Right atrium auricular region (tissue), 2 donors: ENCODE results near the gene AKR7A2. TPM values are rescaled to one million over a fixed set of nuclear protein-coding genes. Genes with fewer than 3 reads are reported as not detected.

Source experiments
- DNase-seq: peaks from one replicate; pipeline ENCODE4 v3.0.0-alpha.2; 2019; ENCODE audit warnings: low spot score
- H3K27ac ChIP-seq, 2 donors: fragments of 200-600 bp; sonication (generic); 1 replicate in 1 of 2; 2 replicates in 1 of 2; pipeline ENCODE4 v1.5.1; 2016 to 2019
- H3K27me3 ChIP-seq, 2 donors: fragments of 200-600 bp; sonication (generic); one replicate each; pipeline versions ENCODE4 v1.5.1 to v1.6.0; 2017 to 2019
- H3K36me3 ChIP-seq: fragments of 200-600 bp; sonication (generic); one replicate; pipeline ENCODE4 v1.5.1; 2016
- H3K4me1 ChIP-seq, 2 donors: fragments of 200-600 bp; sonication (generic); one replicate each; pipeline versions ENCODE4 v1.5.1 to v1.6.0; 2017 to 2019
- H3K4me3 ChIP-seq, 2 donors: fragments of 200-600 bp; sonication (generic); 1 replicate in 1 of 2; 2 replicates in 1 of 2; pipeline ENCODE4 v1.5.1; 2017 to 2019; ENCODE audit warnings: mild to moderate bottlenecking in 1 of 2, moderate library complexity in 1 of 2
- H3K9me3 ChIP-seq, 2 donors: fragments of 200-600 bp; sonication (generic); one replicate each; pipeline ENCODE4 v1.5.1; 2019
- total RNA-seq, 2 donors: library from RNA; depleted of rRNA; stranded (reverse); fragments of >200 nt; gene quantifications; one replicate each; pipeline ENCODE4 v1.1.0, GENCODE V29; 2016
- TF ChIP-seq, protein P1 (sequence below), 2 donors: fragments of 200-600 bp; sonication (generic); IDR thresholded peaks; one replicate each; pipeline ENCODE4 v1.5.1; 2019; ENCODE audit warnings: antibody characterized with exemption in 2 of 2

The AKR7A2 gene
- total RNA-seq, 2 donors from 2014 or later: 51.1 to 69.3 TPM

DNA sequence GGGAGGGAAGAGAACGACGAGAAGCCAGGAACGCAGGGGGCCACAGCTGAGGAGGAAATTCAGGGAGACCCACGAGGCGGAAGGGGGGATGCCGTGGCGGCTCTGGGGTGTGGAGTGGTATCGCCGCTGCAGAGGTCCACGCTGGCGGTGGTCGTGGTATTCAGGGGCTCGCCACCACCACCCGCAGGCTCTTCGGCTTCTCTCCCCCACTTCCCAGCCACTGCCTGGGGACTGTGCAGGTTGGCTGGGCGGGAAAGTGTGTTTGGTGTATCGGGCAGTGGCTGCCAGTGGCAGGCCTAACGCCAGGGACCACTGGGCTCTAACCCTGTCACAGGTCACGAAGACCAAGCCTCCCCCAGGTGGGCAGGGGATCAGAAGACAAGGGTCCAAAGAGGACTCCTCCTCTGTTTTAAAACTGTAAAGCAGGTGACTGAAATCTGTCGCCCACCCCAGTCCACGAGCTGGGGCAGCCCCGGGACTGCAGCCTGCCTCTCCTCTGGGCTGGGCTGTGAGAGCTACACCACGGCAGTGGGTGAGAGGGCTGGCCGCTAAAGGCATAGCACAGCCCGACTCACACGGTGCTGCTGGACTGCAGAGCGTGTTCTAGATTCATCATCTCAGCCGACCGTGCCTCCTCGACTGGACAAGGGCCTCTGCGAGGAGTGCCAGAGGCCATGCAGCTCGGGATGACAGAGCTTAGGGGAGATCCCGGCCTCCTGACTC lies 31.1 kb upstream of the AKR7A2 start:
- Histone ChIP-seq H3K9me3 (no peaks in the 10 kb centered on the region), H3K4me3 (no peak overlapping the region), H3K4me1 (peaks cover 0 to 30% of the 10 kb centered on the region in 2 donors), H3K36me3 (peaks cover 68% of the 10 kb centered on the region), H3K27me3 (no peaks in the 10 kb centered on the region), H3K27ac (no peak overlapping the region)
- no peak for DNase-seq
- TF ChIP-seq, protein P1, sequence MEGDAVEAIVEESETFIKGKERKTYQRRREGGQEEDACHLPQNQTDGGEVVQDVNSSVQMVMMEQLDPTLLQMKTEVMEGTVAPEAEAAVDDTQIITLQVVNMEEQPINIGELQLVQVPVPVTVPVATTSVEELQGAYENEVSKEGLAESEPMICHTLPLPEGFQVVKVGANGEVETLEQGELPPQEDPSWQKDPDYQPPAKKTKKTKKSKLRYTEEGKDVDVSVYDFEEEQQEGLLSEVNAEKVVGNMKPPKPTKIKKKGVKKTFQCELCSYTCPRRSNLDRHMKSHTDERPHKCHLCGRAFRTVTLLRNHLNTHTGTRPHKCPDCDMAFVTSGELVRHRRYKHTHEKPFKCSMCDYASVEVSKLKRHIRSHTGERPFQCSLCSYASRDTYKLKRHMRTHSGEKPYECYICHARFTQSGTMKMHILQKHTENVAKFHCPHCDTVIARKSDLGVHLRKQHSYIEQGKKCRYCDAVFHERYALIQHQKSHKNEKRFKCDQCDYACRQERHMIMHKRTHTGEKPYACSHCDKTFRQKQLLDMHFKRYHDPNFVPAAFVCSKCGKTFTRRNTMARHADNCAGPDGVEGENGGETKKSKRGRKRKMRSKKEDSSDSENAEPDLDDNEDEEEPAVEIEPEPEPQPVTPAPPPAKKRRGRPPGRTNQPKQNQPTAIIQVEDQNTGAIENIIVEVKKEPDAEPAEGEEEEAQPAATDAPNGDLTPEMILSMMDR (IDR thresholded peaks at IDR 0.05): no peak

DNA sequence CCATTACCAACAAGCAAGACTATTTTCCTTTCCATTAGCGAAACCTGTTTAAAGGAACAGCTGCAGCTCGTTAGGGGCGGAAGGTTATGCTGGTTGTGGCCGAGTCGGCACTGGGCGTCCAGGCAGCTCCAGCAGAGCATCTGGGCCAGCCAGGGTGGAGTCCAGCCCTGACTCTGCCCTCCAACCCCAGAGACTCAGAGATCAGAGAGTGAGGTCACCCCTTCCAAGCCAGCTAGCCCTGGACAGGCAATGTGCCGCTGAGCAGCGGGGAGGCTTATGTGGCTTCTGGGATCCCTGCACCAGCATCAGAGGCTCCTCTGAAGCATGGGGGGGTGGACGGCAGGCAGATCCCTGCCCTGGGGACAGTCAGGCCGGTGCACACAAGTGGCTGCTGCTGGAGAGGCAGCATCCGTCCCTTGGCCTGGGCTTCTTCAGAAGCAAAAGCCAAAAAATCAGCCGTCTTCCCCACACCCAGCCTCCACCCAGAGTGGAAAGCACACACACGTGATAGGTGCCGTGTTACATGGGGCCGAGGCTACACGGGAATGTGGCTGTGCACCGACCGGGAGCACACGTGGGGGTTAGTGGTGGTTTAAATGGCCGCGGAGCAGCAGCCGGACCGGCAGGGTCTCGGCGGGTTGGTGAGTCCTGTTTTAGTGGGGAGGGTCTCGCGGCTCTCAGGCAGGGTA lies 30.3 kb upstream of the AKR7A2 start:
- Histone ChIP-seq H3K4me3 (no peak overlapping the region), H3K9me3 (no peaks in the 10 kb centered on the region), H3K27me3 (no peaks in the 10 kb centered on the region), H3K36me3 (peaks cover 73% of the 10 kb centered on the region), H3K4me1 (peaks cover 0 to 30% of the 10 kb centered on the region in 2 donors), H3K27ac (peak overlapping the region; percentile 16 to 56)
- TF ChIP-seq, protein P1 (IDR thresholded peaks at IDR 0.05): no peak
- peak; percentile 66 for DNase-seq

DNA sequence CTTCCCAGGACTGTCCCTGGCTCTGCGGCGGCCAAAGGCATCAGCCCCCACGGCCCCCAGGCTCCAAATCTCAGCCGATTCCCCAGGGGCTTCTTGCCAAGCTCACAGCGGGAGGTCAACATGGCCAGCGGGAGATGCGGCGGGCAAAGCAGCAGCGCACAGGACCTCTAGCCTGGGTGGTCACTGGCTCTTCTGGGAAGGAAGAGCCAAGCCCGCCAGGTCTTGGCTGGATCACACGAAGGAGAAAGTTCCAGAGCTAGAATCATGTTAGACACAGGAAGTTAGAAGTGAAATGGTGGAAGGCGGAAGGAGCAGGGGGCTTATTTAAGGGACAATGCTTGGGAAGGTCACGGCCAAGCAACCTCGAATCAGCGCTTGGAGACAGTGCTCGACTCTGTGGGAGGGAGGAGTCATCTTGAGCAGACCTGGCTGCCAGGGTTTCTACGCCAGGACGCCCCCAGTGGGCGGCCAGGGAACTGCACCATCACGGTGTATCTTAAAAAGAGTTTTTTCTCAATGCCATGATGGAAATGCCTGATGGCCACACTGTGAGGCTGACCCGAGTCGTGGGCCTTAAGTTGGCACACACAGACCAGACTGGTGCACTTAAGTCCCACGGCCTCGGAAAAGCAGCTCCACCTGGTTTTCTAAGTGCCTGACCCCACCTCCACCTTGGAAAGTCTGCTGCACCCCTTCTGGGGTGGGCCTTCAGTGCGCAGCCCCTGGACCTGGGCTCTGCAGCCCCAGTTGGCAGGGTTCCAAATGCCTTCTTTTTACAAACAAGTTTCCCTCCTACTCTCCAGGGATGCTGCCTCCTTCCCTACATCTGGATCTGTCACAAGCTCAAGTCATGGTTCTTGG lies 29.5 kb upstream of the AKR7A2 start:
- peaks cover 0 to 30% of the 10 kb centered on the region in 2 donors for H3K4me1 ChIP-seq

DNA sequence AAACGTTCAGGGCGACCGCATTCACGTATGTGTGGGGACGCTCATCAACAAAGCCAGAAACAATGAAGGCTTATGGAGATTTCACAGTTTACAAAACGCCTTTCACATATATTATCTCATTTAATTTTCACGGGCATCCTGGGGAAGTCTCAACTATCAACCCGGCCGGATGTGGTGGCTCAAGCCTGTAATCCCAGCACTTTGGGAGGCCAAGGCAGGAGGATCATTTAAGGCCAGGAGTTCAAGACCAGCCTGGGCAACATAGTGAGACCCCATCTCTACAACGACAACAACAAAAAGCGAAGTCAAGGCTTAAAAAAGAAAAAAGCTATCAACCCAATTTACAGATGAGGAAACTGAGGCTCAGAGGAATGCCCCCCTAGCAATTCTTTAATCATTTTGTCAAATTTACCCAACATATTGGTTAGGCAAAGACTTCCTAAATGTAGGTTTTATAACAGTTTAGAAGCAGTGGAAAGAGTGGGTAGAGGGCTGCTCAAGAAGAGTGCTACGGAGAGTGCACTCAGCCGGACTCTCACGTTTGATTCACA lies 28.5 kb upstream of the AKR7A2 start:
- TF ChIP-seq, protein P1 (IDR thresholded peaks at IDR 0.05): no peak
- DNase-seq: no peak
- peaks cover 68% of the 10 kb centered on the region for H3K36me3 ChIP-seq
- peaks cover 0 to 30% of the 10 kb centered on the region in 2 donors for H3K4me1 ChIP-seq
- H3K27me3 ChIP-seq: no peaks in the 10 kb centered on the region
- no peak overlapping the region for H3K27ac ChIP-seq
- H3K4me3 ChIP-seq: no peak overlapping the region
- no peaks in the 10 kb centered on the region for H3K9me3 ChIP-seq

More for the DNA sequence above, 29.5 kb upstream of the AKR7A2 start:
- H3K4me3 ChIP-seq: no peak overlapping the region
- H3K27me3 ChIP-seq: no peaks in the 10 kb centered on the region
- peak overlapping the region; percentile 16 to 56 for H3K27ac ChIP-seq
- peak; percentile 84 for DNase-seq
- TF ChIP-seq, protein P1 (IDR thresholded peaks at IDR 0.05): peak; percentile 82 to 89
- peaks cover 73% of the 10 kb centered on the region for H3K36me3 ChIP-seq
- no peaks in the 10 kb centered on the region for H3K9me3 ChIP-seq

DNA sequence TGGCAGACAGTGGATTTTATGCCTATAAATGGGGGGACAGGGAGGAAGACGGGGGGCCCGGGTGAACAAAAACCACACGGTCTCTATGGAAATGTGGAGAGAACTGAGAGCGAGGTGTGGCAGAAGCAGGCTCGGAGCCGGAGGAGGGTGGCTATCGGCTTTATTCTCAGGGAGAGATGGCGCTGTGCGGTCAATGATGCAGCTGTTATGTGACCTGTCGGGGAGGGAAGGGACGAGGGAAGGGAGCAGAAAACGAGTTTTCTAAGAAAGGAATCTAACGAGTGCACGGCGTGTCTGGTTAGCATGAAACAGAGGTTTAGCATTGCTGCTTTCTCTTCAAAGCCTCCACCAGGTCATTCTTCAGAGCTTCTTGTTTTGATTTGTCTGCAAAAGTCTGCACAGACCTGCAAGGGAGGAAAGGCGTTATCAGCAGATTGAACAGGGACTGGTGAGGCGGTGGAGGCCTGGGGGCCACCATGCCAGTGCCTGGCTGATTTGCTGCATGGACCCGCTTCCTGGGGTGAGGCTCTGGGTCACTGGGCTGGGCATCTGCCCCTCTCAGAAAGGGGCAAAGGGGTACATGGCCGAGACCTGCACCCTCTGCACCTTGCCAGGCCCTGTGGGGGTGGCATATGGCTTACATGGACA lies 27.4 kb upstream of the AKR7A2 start:
- Histone ChIP-seq H3K36me3 (peaks cover 56% of the 10 kb centered on the region), H3K4me1 (peaks cover 0 to 24% of the 10 kb centered on the region in 2 donors), H3K9me3 (no peaks in the 10 kb centered on the region), H3K27me3 (no peaks in the 10 kb centered on the region), H3K4me3 (no peak overlapping the region), H3K27ac (no peak overlapping the region)
- DNase-seq: no peak
- TF ChIP-seq, protein P1 (IDR thresholded peaks at IDR 0.05): no peak
